Lower leg skin (tissue), 3 donors: ENCODE data around the gene NDUFA5.

Experiments used
- POLR2A ChIP-seq, 2 donors: fragments of 450-650 bp; IDR thresholded peaks; one replicate each; pipeline ENCODE4 v1.6.1; 2016 to 2017; ENCODE audit warnings: antibody characterized with exemption in 2 of 2, mild to moderate bottlenecking in 1 of 2, moderate library complexity in 1 of 2
- TF ChIP-seq, protein P1 (sequence below), 3 donors: fragments of 450-650 bp; IDR thresholded peaks; one replicate each; pipeline ENCODE4 v1.5.1; 2016; ENCODE audit warnings: antibody characterized with exemption in 3 of 3, mild to moderate bottlenecking in 3 of 3, moderate library complexity in 2 of 3

- no peak for TF ChIP-seq POLR2A (IDR thresholded peaks at IDR 0.05)
- TF ChIP-seq, protein P1, sequence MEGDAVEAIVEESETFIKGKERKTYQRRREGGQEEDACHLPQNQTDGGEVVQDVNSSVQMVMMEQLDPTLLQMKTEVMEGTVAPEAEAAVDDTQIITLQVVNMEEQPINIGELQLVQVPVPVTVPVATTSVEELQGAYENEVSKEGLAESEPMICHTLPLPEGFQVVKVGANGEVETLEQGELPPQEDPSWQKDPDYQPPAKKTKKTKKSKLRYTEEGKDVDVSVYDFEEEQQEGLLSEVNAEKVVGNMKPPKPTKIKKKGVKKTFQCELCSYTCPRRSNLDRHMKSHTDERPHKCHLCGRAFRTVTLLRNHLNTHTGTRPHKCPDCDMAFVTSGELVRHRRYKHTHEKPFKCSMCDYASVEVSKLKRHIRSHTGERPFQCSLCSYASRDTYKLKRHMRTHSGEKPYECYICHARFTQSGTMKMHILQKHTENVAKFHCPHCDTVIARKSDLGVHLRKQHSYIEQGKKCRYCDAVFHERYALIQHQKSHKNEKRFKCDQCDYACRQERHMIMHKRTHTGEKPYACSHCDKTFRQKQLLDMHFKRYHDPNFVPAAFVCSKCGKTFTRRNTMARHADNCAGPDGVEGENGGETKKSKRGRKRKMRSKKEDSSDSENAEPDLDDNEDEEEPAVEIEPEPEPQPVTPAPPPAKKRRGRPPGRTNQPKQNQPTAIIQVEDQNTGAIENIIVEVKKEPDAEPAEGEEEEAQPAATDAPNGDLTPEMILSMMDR (IDR thresholded peaks at IDR 0.05) = no peak
These were observed 4.5 kb downstream of the NDUFA5 start for GRCh38 chr7:123553159-123553558.
